T-cell (primary cell): ENCODE results near the gene PRICKLE2. TPM values are rescaled to one million over a fixed set of nuclear protein-coding genes. Genes with fewer than 3 reads are reported as not detected.

Source experiments
- ATAC-seq, 4 experiments: fragments of 200-7000 bp in 3 of 4; fragments of 150-1000 bp in 1 of 4; cut with Tn5 transposase; replicated peaks in 1 of 4; 1 replicate in 3 of 4; 2 replicates in 1 of 4; pipeline ENCODE4 v1.10.0; 2021; ENCODE audit warnings: moderate library complexity in 3 of 4, mild to moderate bottlenecking in 2 of 4, moderate number of reproducible peaks in 1 of 4
- CTCF ChIA-PET, 2 donors: fragments of 300-600 bp; sonication (Branson Sonifier 250); formaldehyde crosslinking; loops; one replicate each; lab custom pipeline; 2022; ENCODE audit warnings: antibody characterized with exemption in 2 of 2; lab: Charles Lee
- POLR2A ChIA-PET, 2 donors: fragments of 300-600 bp; sonication (Branson Sonifier 250); formaldehyde crosslinking; loops; one replicate each; lab custom pipeline; 2022; ENCODE audit warnings: antibody characterized with exemption in 2 of 2; lab: Charles Lee
- DNase-seq, 35 experiments: peaks; one replicate each; pipeline versions ENCODE4 v3.0.0 to v3.0.0-alpha.2; 2013 to 2023
- H3K27ac ChIP-seq: one replicate; pipeline ENCODE4 v1.5.1; 2013; ENCODE audit warnings: low read length
- H3K27me3 ChIP-seq, 2 experiments: replicated peaks in 1 of 2; 1 replicate in 1 of 2; 2 replicates in 1 of 2; pipeline versions ENCODE4 v1.6.1 to v1.7.0; 2013; ENCODE audit warnings: low read length in 1 of 2, mixed read lengths in 1 of 2; ENCODE audit not compliant: control insufficient read depth in 2 of 2, insufficient read depth in 2 of 2; ENCODE audit errors: extremely low read depth in 1 of 2
- H3K36me3 ChIP-seq, 2 donors: 1 replicate in 1 of 2; 2 replicates in 1 of 2; pipeline versions ENCODE4 v1.6.1 to v1.7.0; 2013; ENCODE audit warnings: low read length in 1 of 2; ENCODE audit not compliant: control insufficient read depth in 2 of 2, insufficient read depth in 1 of 2; ENCODE audit errors: extremely low read depth in 1 of 2
- H3K4me1 ChIP-seq, 2 experiments: 1 replicate in 1 of 2; 2 replicates in 1 of 2; pipeline versions ENCODE4 v1.6.1 to v1.7.0; 2013; ENCODE audit warnings: low read length in 2 of 2, mixed read lengths in 1 of 2; ENCODE audit not compliant: insufficient read depth in 2 of 2, control insufficient read depth in 1 of 2; ENCODE audit errors: extremely low read depth in 1 of 2
- H3K4me3 ChIP-seq, 2 donors: 1 replicate in 1 of 2; 2 replicates in 1 of 2; pipeline versions ENCODE4 v1.5.1 to v1.7.0; 2013; ENCODE audit warnings: mild to moderate bottlenecking in 2 of 2, low read length in 1 of 2, moderate library complexity in 1 of 2; ENCODE audit not compliant: control insufficient read depth in 1 of 2; ENCODE audit errors: extremely low read depth in 1 of 2
- H3K9me3 ChIP-seq: 2 replicates; pipeline ENCODE4 v1.7.0; 2013
- H3K27ac Mint-ChIP-seq, 2 donors: one replicate each; pipeline ENCODE4 v1.8.0; 2020 to 2021; ENCODE audit warnings: mild to moderate bottlenecking in 2 of 2, mixed read lengths in 2 of 2
- H3K27me3 Mint-ChIP-seq, 2 donors: one replicate each; pipeline ENCODE4 v1.8.0; 2021 to 2022; ENCODE audit warnings: mixed read lengths in 2 of 2
- H3K36me3 Mint-ChIP-seq: one replicate; pipeline ENCODE4 v1.8.0; 2021; ENCODE audit warnings: mixed read lengths
- H3K4me1 Mint-ChIP-seq, 3 donors: one replicate each; pipeline ENCODE4 v1.8.0; 2020 to 2022; ENCODE audit warnings: mixed read lengths in 3 of 3, mild to moderate bottlenecking in 1 of 3
- H3K4me3 Mint-ChIP-seq, 3 donors: one replicate each; pipeline ENCODE4 v1.8.0; 2020 to 2022; ENCODE audit warnings: mild to moderate bottlenecking in 3 of 3, mixed read lengths in 3 of 3, moderate library complexity in 3 of 3
- H3K9me3 Mint-ChIP-seq, 3 donors: one replicate each; pipeline ENCODE4 v1.8.0; 2020 to 2022; ENCODE audit warnings: mixed read lengths in 3 of 3
- WGBS: methylation state at CpG from one replicate; pipeline ENCODE4 v1.1.5; 2013; ENCODE audit warnings: missing lambda C conversion rate; ENCODE audit not compliant: insufficient coverage; 5-methylcytosine and 5-hydroxymethylcytosine counted together
- total RNA-seq, 35 experiments: library from RNA in 6 of 35; stranded (reverse) in 6 of 35; fragments of 120-200 nt in 1 of 35; gene quantifications; one replicate each; pipeline versions ENCODE4 v1.2.1 to v1.2.4 and lab custom pipeline; 2013 to 2026

The PRICKLE2 gene
- total RNA-seq, 5 donors from 2014 or later (not counting 1 experiment from before 2014, with no cell fraction given): 0.06 to 0.13 (median 0.09) TPM; not detected in 2

GRCh38 chr3:64158334-64158733 is 66.9 kb downstream of the PRICKLE2 start:
- ChIA-PET CTCF (no interaction called here), POLR2A (no interaction called here)
- Mint-ChIP-seq H3K27ac (no peak overlapping the region), H3K27me3 (peaks cover 0 to 11% of the 10 kb centered on the region in 2 donors), H3K9me3 (no peaks in the 10 kb centered on the region), H3K4me1 (no peaks in the 10 kb centered on the region), H3K36me3 (no peaks in the 10 kb centered on the region), H3K4me3 (no peak overlapping the region)
- H3K36me3 ChIP-seq: no peaks in the 10 kb centered on the region
- no peak overlapping the region for H3K27ac ChIP-seq
- DNase-seq (no peak), ATAC-seq (no peak)
- 67% methylated on average over 3 of the region's 3 CpGs for WGBS
- no peaks in the 10 kb centered on the region for H3K27me3 ChIP-seq
- H3K4me1 ChIP-seq: no peaks in the 10 kb centered on the region
- no peak overlapping the region for H3K4me3 ChIP-seq
- H3K9me3 ChIP-seq: no peaks in the 10 kb centered on the region

GRCh38 chr3:64157150-64158035 is 67.9 kb downstream of the PRICKLE2 start:
- 94% methylated on average over 8 of the region's 17 CpGs for WGBS
- H3K27me3 Mint-ChIP-seq: peaks cover 0 to 11% of the 10 kb centered on the region in 2 donors
- H3K27ac ChIP-seq: no peak overlapping the region
- no peaks in the 10 kb centered on the region for H3K9me3 ChIP-seq
- H3K4me1 ChIP-seq: no peaks in the 10 kb centered on the region
- no peak overlapping the region for H3K27ac Mint-ChIP-seq
- no peak overlapping the region for H3K4me3 Mint-ChIP-seq
- no peaks in the 10 kb centered on the region for H3K9me3 Mint-ChIP-seq
- ATAC-seq (no peak), DNase-seq (no peak)
- no peaks in the 10 kb centered on the region for H3K36me3 Mint-ChIP-seq
- H3K27me3 ChIP-seq: no peaks in the 10 kb centered on the region
- CTCF ChIA-PET: no interaction called here
- H3K4me3 ChIP-seq: no peak overlapping the region
- H3K36me3 ChIP-seq: no peaks in the 10 kb centered on the region
- POLR2A ChIA-PET: no interaction called here
- no peaks in the 10 kb centered on the region for H3K4me1 Mint-ChIP-seq

- no peaks in the 10 kb centered on the region for H3K9me3 ChIP-seq
- Mint-ChIP-seq H3K4me3 (no peak overlapping the region), H3K27ac (no peak overlapping the region), H3K27me3 (peaks cover 2 to 16% of the 10 kb centered on the region in 2 donors), H3K9me3 (no peaks in the 10 kb centered on the region), H3K36me3 (no peaks in the 10 kb centered on the region), H3K4me1 (no peaks in the 10 kb centered on the region)
- ChIA-PET CTCF (no interaction called here), POLR2A (interaction anchor here in 1 of 2 donors (0.7 kb wide), 1 partner anchor 74 kb away, joined by 5 read pairs; no protein-coding TSS in a partner anchor)
- H3K27me3 ChIP-seq: peaks cover 0 to 3% of the 10 kb centered on the region in 2 experiments
- ATAC-seq: no peak
- H3K4me3 ChIP-seq: no peak overlapping the region
- H3K27ac ChIP-seq: no peak overlapping the region
- no peaks in the 10 kb centered on the region for H3K4me1 ChIP-seq
- H3K36me3 ChIP-seq: no peaks in the 10 kb centered on the region
- WGBS: no CpG with 5 or more reads among the region's 3 CpGs
- no peak for DNase-seq
Measured at GRCh38 chr3:64155328-64155727, 69.9 kb downstream of the PRICKLE2 start.

- Mint-ChIP-seq H3K27me3 (peaks cover 2 to 10% of the 10 kb centered on the region in 2 donors), H3K4me3 (no peak overlapping the region), H3K27ac (no peak overlapping the region), H3K36me3 (no peaks in the 10 kb centered on the region), H3K4me1 (no peaks in the 10 kb centered on the region), H3K9me3 (no peaks in the 10 kb centered on the region)
- ChIA-PET CTCF (no interaction called here), POLR2A (no interaction called here)
- WGBS: 60% methylated on average over 4 of the region's 9 CpGs
- Histone ChIP-seq H3K36me3 (no peaks in the 10 kb centered on the region), H3K9me3 (no peaks in the 10 kb centered on the region), H3K4me3 (no peak overlapping the region), H3K27ac (no peak overlapping the region), H3K4me1 (no peaks in the 10 kb centered on the region), H3K27me3 (peaks cover 0 to 8% of the 10 kb centered on the region in 2 experiments)
- ATAC-seq (no peak), DNase-seq (no peak)
Measured at GRCh38 chr3:64152676-64153466, 72.4 kb downstream of the PRICKLE2 start.

GRCh38 chr3:64152086-64152485 is 73.2 kb downstream of the PRICKLE2 start:
- ATAC-seq (no peak), DNase-seq (no peak)
- 80% methylated on average over 1 of the region's 2 CpGs for WGBS
- Histone ChIP-seq H3K9me3 (no peaks in the 10 kb centered on the region), H3K36me3 (no peaks in the 10 kb centered on the region), H3K4me1 (no peaks in the 10 kb centered on the region), H3K4me3 (no peak overlapping the region), H3K27ac (no peak overlapping the region), H3K27me3 (peaks cover 0 to 8% of the 10 kb centered on the region in 2 experiments)
- ChIA-PET CTCF (no interaction called here), POLR2A (no interaction called here)
- Mint-ChIP-seq H3K4me3 (no peak overlapping the region), H3K27me3 (peaks cover 2 to 10% of the 10 kb centered on the region in 2 donors), H3K4me1 (no peaks in the 10 kb centered on the region), H3K27ac (no peak overlapping the region), H3K36me3 (no peaks in the 10 kb centered on the region), H3K9me3 (no peaks in the 10 kb centered on the region)

- no peak overlapping the region for H3K27ac ChIP-seq
- WGBS: 64% methylated on average over 3 of the region's 5 CpGs
- no peak overlapping the region for H3K27ac Mint-ChIP-seq
- no peaks in the 10 kb centered on the region for H3K4me1 Mint-ChIP-seq
- no peak overlapping the region for H3K4me3 Mint-ChIP-seq
- no peaks in the 10 kb centered on the region for H3K9me3 ChIP-seq
- ChIA-PET POLR2A (no interaction called here), CTCF (no interaction called here)
- no peak overlapping the region for H3K4me3 ChIP-seq
- DNase-seq (no peak), ATAC-seq (no peak)
- H3K36me3 ChIP-seq: no peaks in the 10 kb centered on the region
- no peaks in the 10 kb centered on the region for H3K9me3 Mint-ChIP-seq
- H3K4me1 ChIP-seq: no peaks in the 10 kb centered on the region
- peaks cover 4 to 10% of the 10 kb centered on the region in 2 donors for H3K27me3 Mint-ChIP-seq
- no peaks in the 10 kb centered on the region for H3K36me3 Mint-ChIP-seq
- H3K27me3 ChIP-seq: peaks cover 0 to 8% of the 10 kb centered on the region in 2 experiments
Measured at GRCh38 chr3:64151342-64151871, 73.9 kb downstream of the PRICKLE2 start.
